GM19468 (cell line): ENCODE measurements around the gene STAG3.
"Not testable (repeated sequence)": the region's sequence is repeated elsewhere in the genome, so short reads cannot be mapped to it uniquely, and the experiment has no call there.

Source experiments
- ATAC-seq: cut with Tn5 transposase; IDR thresholded peaks from one replicate; pipeline ENCODE4 v1.9.1; 2021; ENCODE audit warnings: mild to moderate bottlenecking, moderate library complexity, moderate number of reproducible peaks; ENCODE audit not compliant: unreplicated experiment; ENCODE audit errors: extremely low read depth

STAG3 gene

DNA sequence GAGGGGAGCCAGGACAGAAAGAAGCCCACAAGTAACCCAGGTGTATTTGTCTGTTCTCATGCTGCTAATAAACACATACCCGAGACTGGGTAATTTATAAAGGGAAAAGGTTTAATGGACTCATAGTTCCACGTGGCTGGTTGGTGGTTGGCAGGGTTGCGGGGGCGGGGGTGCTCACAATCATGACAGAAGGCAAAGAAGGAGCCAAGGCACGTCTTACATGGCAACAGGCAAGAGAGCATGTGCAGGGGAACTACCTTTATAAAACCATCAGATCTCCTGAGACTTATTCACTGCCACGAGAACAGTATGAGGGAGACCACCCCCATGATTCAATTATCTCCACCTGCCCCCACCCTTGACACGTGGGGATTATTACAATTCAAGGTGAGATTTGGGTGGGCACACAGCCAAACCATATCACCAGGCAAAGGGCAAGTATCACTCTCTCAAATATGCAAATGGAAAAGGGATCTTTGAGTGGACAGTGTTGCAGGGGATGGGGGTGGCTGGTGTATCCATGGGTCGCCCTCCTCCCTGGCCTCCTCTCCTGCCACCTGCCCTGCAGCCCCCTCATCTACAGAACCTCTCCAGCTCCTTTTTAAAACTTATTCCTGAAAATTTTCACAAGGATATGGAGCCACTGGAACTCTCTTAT is 57.1 kb downstream of the STAG3 start:
- ATAC-seq = not testable (repeated sequence)

DNA sequence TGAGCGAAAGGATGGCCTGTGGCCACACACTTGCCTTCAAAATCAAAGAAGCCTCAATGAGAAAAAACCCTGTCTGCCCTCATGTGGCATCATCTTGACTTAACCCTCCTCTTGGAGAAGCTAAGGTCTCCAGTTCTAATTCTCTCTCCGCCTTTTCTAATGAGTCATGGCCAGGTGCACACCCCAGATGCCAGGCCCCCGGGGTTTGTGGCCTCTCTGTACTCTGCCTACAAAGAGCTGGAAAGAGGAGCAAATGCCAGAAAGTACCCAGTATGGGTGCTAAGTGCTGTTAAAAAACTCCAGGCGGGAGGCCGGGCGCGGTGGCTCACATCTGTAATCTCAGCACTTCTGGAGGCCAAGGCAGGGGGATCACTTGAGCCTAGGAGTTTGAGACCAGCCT is 62.3 kb downstream of the STAG3 start:
- not testable (repeated sequence) for ATAC-seq

DNA sequence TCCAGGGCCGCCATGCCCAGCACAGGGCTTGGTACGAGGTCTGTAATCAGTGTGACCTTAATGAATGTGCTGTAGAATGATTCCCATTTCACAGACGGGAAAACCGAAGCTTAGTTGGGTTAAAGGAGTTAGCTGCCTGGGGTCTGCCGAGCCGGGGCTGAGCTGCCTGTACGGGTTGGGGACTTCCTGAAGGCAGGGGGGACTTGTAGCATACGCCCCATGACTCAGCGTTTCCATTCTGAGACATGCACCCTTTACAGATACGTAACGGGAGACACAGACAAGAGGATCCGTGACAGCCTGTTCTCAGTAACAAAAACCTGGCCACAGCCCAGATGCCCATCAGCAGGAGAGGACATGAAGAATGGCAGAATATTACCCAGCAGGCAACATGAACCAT is 65.7 kb downstream of the STAG3 start:
- ATAC-seq = not testable (repeated sequence)

DNA sequence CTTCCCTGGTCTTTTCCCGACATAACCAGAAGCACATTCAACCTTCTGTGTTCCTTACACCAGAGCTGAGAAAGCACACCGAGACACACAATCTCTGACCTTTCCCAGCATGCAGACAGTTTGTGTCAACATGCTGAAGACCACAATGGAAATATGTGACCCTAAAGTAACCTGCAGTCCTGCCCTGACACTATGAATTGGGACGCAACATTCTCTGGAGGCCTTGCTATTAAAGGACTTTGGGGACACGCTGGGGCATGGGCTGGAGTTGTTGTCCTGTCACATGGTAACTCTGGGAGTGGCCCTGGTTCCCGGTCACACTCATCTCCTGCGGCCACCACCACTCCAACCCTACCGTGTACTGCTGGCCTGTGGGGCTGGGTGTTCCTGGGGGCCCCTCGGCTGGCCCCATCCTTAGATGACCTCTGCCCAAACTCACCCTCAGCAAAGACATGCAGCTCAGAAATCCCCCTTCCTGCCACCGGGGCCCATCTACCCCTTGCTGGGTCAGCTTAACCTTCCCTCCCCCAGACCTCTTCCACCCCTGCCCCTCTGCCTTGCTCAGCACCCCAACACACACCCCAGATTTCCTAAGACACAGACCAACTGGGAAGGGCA is 67.4 kb downstream of the STAG3 start:
- ATAC-seq = not testable (repeated sequence)

DNA sequence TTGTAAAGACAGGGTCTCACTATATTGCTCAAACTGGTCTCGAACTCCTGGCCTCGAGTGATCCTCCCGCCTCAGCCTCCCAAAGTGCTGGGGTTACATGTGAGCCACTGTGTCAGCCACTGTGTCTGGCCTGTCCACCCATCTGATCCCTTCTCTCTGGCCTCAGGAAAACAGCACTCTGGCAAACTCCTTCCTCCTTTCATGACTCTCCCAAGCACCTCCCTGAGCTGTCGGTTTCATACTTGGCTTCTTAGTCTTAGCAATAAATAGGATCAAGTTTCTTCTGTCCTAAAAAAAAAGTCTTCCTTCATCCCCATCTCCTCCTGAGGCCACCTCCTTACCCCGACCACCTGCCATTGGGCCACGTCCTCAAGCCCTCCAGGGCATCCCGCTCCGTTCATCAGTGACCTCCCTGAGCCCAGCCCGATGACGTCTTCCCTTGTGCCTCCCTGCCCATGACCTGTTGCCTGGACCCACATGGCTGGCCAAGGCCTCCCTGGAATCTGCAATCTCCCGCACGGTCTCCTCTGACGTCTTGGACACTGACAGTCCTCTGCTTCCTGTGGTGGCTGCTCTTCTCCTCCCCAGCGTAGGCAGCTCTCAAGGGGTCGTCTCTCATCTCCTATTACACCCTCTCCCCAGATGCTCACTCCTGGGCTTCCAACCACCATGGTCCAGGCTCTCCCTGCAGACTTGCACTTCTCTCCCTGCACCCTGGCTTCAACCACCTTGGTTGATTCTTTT is 68.6 kb downstream of the STAG3 start:
- not testable (repeated sequence) for ATAC-seq

DNA sequence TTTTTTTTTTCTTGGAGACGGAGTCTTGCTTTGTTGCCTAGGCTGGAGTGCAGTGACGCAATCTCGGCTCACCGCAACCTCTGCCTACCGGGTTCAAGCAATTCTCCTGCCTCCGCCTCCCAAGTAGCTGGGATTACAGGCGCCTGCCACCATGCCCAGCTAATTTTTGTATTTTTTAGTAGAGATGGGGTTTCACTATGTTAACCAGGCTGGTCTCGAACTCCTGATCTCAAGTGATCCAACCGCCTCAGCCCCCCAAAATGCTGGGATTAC is 69.1 kb downstream of the STAG3 start:
- not testable (repeated sequence) for ATAC-seq

DNA sequence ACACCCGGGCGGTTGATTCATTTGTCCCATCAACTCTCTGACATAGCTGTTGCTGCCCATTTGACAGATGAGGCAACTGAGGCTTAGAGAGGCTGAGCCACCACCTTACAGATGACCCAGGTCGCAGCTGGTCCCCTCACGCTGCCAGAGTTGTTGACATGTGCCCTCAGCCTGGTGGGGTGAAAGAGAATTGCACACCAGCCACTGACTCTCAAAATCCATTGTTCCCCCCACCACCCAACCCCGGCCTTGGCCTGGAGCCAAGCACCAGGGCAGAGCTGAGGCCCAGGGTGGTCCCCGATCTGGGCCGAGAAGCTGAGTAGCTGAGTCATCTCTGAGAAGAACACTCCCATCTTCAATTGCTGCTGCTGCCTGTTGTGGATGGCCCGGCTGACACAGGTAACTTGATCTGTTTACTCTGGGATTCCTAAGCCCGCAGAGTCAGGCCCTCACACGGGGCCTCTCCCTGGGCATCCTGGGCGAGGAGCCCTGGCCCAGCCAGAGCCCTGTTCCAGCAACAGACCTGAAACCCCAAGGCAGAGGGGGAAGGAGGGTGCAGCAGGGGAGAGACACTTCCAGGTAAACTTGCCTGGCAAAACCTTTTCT is 69.5 kb downstream of the STAG3 start:
- no peak for ATAC-seq

DNA sequence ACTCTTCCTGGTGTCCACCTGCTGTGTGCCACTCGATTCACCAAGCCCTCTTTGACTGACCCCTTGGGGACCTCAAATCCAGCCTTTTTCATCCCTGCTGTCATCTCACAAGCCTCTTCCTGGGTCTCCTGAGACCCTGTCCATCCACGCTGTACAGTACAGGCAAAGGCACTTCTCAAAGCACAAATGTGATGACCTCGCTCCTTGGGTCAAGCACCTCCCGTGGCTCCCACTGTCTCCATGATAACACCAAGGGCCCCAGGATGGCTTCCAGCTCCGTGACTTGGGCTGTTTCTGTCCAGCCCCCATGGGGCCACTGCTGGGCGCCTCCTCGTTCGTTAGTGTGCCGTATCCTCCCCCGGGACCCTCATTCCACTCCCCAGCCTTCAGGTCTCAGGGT is 70.8 kb downstream of the STAG3 start:
- ATAC-seq = no peak

DNA sequence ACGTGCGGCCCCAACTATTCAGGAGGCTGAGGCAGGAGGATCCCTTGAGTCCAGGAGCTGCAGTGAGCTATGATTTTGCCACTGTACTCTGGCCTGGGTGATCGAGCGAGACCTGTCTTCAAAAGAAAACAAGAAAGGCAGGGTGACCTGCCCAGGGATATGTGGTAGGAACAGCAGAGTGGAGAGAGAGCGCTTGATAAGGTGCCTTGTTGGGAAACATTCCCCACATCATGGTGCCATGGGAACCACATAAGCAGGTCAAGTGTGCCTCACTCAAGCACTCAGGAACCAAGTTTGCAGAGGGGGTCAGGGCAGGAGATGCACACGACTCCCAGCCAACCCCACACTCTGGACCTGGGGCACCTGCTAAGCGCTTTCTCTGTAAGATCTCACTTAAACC is 79.3 kb downstream of the STAG3 start:
- no peak for ATAC-seq

DNA sequence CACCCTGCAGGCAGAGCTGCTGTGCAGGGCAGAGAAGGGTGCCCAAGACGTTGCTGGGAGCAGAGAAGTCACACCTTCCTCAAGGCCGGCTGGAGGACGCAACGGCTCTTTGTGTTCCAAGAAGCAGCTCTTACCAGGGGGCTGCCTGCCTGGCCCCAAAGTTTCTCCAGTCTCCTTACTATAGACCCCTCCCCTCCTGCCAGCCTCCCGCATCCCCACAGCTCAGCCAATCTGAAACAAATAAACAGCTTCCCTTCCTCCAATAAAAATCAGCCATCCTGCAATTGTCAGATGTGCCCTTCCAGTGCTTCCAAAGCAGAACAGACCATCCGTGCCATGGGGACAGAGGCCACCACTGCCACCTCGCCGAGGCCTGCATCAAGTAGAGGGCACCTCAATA is 82.3 kb downstream of the STAG3 start:
- not testable (repeated sequence) for ATAC-seq

DNA sequence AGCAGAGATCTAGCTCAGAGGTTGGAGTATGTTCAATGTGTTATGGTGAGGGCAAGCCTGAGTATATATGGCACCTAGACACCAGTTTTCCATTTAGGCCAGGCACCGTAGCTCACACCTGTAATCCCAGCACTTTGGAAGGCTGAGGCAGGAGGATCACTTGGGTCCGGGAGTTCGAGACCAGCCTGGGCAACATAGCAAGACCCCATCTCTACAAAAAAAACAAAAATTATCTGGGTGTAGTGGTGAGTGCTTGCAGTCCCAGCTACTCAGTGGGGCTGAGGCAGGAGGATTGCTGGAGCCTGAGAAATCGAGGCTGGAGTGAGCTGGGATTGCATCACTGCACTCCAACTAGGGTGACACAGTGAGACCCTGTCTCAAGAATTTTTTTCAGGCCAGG is 85.2 kb downstream of the STAG3 start:
- not testable (repeated sequence) for ATAC-seq
